Progenitor cell of endocrine pancreas (in vitro differentiated cells): ENCODE measurements around the gene WDR83. TPM values are rescaled to one million over a fixed set of nuclear protein-coding genes. Genes with fewer than 3 reads are reported as not detected.

Source experiments
- DNase-seq: peaks from one replicate; pipeline ENCODE4 v3.0.0; 2021; ENCODE audit warnings: low spot score; ENCODE audit not compliant: unreplicated experiment
- H3K27ac Mint-ChIP-seq: 2 replicates; pipeline ENCODE4 v1.8.0; 2021; ENCODE audit warnings: mild to moderate bottlenecking, moderate library complexity, mixed read lengths
- H3K27me3 Mint-ChIP-seq: 2 replicates; pipeline ENCODE4 v1.8.0; 2021; ENCODE audit warnings: mixed read lengths
- H3K36me3 Mint-ChIP-seq: 2 replicates; pipeline ENCODE4 v1.8.0; 2022; ENCODE audit warnings: mixed read lengths; ENCODE audit not compliant: insufficient read depth
- H3K4me1 Mint-ChIP-seq: 2 replicates; pipeline ENCODE4 v1.8.0; 2021; ENCODE audit warnings: low read depth, mixed read lengths
- H3K4me3 Mint-ChIP-seq: 2 replicates; pipeline ENCODE4 v1.8.0; 2021; ENCODE audit warnings: low read depth, mild to moderate bottlenecking, moderate library complexity, mixed read lengths
- H3K9me3 Mint-ChIP-seq: 2 replicates; pipeline ENCODE4 v1.8.0; 2021; ENCODE audit warnings: low read depth, mixed read lengths
- CTCF ChIP-seq: fragments of 200-600 bp; sonication (generic); IDR thresholded peaks from one replicate; pipeline ENCODE4 v1.5.0; 2021; ENCODE audit warnings: antibody characterized with exemption, mild to moderate bottlenecking; ENCODE audit not compliant: unreplicated experiment
- total RNA-seq: library from RNA; stranded (reverse); gene quantifications from 2 replicates; pipeline ENCODE4 v1.2.1, GENCODE V29; 2021

The WDR83 gene
- total RNA-seq, 1 donor from 2014 or later: 17.2 TPM

GRCh38 chr19:12703046-12703445 lies 36.4 kb downstream of the WDR83 start:
- TF ChIP-seq CTCF: no peak
- Mint-ChIP-seq H3K9me3 (no peaks in the 10 kb centered on the region), H3K4me1 (no peaks in the 10 kb centered on the region), H3K4me3 (no peak overlapping the region), H3K36me3 (peaks cover 27% of the 10 kb centered on the region), H3K27ac (no peak overlapping the region), H3K27me3 (no peaks in the 10 kb centered on the region)
- DNase-seq: no peak

- no peak for TF ChIP-seq CTCF
- Mint-ChIP-seq H3K27me3 (no peaks in the 10 kb centered on the region), H3K36me3 (peaks cover 25% of the 10 kb centered on the region), H3K9me3 (no peaks in the 10 kb centered on the region), H3K27ac (no peak overlapping the region), H3K4me1 (no peaks in the 10 kb centered on the region), H3K4me3 (no peak overlapping the region)
- no peak for DNase-seq
These were observed 38.6 kb downstream of the WDR83 start for GRCh38 chr19:12705169-12705568.

GRCh38 chr19:12705654-12706331 lies 39.2 kb downstream of the WDR83 start:
- Mint-ChIP-seq H3K27me3 (no peaks in the 10 kb centered on the region), H3K4me3 (no peak overlapping the region), H3K36me3 (peaks cover 32% of the 10 kb centered on the region), H3K27ac (no peak overlapping the region), H3K9me3 (no peaks in the 10 kb centered on the region), H3K4me1 (no peaks in the 10 kb centered on the region)
- no peak for TF ChIP-seq CTCF
- no peak for DNase-seq

- peaks cover 31% of the 10 kb centered on the region for H3K36me3 Mint-ChIP-seq
These were observed 39.7 kb downstream of the WDR83 start for GRCh38 chr19:12706332-12706718.

GRCh38 chr19:12708641-12709040 lies 42.0 kb downstream of the WDR83 start:
- Mint-ChIP-seq H3K9me3 (no peaks in the 10 kb centered on the region), H3K4me3 (no peak overlapping the region), H3K27ac (no peak overlapping the region), H3K4me1 (no peaks in the 10 kb centered on the region), H3K36me3 (peaks cover 32% of the 10 kb centered on the region), H3K27me3 (no peaks in the 10 kb centered on the region)
- no peak for DNase-seq
- no peak for TF ChIP-seq CTCF

More at GRCh38 chr19:12706332-12706718, 39.7 kb downstream of the WDR83 start:
- Mint-ChIP-seq H3K4me1 (no peaks in the 10 kb centered on the region), H3K27ac (no peak overlapping the region), H3K27me3 (no peaks in the 10 kb centered on the region), H3K4me3 (no peak overlapping the region), H3K9me3 (no peaks in the 10 kb centered on the region)
- TF ChIP-seq CTCF: no peak
- no peak for DNase-seq
